ENCODE data around the gene MYB.
"Not testable (repeated sequence)": the region's sequence is repeated elsewhere in the genome, so short reads cannot be mapped to it uniquely, and the experiment has no call there.

The MYB gene

DNA sequence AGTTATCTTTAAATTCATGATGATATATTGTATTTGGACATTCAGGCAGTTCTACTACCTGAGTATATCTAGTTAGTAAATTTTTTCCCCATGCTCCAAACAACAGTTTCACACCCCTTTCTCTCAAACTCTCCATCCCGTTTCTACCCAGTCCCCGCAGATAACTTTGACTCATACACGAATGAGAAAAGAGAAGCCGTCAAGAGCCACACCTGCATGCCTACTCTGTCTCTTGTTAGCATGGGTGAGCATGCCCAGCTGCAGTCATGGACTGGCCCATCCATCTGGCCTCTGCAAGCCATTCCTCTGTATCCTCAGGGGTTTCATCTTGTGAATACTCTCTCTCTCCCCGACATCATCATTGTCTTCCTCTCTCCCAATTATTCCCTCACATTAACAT, 41.5 kb downstream of the MYB start:
- DNase-seq (ENCODE audit: low spot score) = no peak

DNA sequence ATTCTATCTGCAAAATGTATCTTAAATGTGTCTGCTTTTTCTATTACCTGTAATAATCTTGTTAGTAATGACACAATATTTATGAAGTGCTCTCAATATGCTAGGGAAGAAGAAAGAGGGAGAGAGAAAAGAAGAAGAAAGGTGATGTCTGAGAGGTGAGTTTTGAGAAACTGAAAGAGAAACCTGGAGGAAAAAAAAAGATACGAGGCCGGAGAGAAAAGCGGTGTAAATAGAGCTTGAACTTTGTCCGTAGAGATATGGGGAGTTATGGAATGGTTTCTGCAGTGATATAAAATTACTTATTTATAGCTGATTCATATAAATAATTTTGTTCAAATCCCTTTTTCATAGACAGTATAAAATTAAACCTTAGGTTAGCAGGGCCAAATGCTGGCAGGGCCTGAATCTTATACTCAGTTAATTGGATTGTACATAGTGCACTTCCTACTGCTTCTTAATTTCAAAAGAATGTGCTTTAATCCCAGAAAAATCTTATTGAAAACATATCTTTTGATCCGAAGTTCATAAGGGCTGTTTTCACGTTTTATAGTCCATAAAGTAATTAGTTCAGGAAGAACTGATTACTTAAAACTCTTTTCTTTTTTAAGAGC, 43.0 kb downstream of the MYB start:
- DNase-seq (ENCODE audit: low spot score) = no peak

DNA sequence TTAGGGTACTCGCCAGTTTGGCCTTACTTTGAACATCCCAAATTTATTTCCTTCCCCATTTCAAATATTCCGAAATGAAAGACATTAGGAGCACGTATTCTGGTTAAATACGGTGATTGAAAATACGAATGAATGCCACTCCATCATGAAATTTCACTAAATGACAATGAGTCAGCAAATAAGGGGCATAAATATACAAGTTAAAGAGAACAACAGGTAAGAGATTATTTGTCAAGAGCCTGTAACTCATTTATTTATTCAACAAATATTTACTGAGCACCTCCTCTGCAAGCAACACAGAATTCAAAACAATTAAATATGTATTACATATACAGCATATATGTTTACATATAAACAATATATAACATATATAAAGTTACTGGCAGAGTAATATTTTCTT, 44.8 kb downstream of the MYB start:
- no peak for DNase-seq (ENCODE audit: low spot score)

DNA sequence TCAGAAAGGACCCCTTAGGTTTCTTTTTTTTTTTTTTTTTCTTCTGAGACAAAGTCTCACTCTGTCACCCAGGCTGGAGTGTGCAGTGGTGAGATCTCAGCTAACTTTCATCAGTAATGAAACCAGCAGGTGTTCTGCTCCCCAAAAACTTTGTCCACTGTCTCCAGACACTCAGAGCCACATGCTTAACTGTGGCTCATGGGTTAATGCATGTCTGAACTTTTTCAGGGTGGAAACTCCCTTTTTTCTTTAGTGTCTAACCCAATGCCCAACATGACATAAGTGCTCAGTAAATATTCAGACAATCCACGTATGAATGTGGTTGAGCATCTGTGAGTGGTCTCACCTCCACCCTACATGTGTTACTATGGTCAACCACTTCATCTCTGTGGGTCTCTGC, 45.4 kb downstream of the MYB start:
- no peak for DNase-seq (ENCODE audit: low spot score)

DNA sequence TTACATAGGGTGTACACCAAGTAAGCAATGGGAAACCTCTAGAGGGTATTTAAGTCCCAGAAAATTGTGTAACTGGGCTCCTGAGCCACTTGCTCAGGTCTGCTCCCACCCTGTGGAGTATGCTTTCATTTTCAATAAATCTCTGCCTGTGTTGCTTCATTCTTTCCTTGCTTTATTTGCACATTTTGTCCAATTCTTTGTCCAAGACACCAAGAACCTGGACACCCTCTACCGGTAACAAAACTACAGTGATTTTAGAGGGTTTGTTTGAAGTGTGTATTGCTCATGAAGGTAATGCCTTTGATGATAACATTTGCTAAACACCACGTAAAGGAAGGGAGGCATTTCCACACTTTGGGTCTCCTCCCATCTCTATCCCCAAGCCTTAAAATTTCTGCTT, 46.2 kb downstream of the MYB start:
- DNase-seq (ENCODE audit: low spot score) = no peak

DNA sequence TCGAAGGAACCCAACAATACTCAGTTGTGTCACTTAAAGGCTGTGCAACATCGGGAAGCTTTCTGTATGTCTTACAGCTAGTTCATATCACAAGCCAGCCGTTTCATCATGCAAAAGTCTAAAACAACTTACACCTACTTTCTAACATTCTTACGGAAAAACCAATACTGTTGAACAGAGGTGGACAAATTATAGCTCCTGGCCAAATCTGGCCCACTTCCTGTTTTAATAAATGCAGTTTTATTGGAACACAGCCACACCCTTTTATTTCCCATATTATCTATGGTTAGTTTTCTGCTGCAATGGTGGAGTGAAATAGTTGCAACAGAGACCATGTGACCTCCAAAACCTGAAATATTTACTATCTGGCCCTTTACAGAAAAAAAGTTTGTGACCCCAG, 46.6 kb downstream of the MYB start:
- no peak for DNase-seq (ENCODE audit: low spot score)

DNA sequence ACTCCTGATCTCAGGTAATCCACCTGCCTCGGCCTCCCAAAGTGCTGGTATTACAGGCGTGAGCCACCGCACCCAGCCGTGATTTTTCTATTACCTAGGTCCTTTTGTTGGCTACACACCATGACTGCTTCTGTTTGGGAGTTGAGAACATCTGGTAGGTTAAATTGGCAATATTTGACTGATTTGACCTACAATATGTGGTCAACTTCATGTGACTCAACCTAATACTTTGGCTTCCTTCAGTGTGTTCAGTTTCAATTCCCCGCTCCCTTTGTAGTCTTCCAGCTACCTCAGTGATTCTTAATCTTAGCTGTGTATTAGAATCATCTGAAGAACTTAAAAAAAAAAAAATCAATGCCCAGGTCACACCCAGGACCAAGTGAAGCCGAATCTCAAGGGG, 47.4 kb downstream of the MYB start:
- DNase-seq (ENCODE audit: low spot score) = no peak

DNA sequence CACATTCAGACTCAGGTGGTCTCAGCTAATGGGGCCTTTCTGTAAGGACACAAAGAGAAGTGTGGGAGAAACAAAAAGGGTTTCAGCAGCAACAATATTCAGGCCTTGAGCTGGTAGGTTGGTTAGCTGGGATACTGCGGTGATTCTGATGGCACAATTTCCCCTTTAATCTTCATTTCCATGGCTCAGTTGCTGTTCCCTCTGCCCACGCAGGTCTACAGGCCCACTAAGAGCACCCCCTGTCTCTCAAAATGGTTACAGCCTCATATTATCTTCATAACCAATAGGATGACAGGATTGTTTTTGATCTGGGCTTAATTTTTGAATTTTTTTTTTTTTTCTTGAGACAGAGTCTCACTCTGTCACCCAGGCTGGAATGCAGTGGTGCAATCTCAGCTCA, 48.9 kb downstream of the MYB start:
- DNase-seq (ENCODE audit: low spot score) = no peak

DNA sequence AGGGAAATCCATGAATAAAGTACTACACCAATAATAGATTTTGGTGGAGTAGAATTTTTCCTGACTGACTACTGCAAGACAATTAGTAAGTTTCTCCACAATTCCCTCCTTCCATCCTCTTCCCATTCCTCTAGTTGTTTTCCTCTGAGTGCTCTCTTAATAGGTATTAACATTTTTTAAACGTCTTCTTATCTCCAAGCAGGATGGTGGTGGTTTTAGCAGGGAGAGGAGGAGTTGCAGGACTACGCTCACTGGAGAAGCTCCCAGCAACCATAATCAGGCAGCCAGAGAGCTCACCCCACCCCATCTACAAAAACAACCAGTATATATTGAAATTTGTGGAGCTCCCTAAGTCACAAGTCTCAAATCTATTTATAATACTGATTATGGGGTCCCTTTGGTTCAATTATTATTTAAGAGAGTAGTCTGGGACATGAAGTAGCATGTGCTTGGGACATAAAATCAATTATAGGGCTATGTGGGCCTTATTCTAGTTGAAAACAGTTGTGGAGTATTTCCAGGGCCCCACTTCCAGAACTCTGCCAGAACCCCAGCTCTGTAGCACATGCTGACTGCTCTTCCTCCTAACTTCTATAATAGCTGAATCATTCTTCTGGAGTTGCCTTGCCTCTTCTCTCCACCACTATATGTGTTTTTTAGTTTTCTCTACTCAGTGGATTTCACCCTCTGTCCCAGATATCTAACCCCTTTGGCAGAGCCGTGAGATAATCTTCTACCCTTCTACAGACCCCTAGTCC, 49.8 kb downstream of the MYB start:
- DNase-seq (ENCODE audit: low spot score) = no peak

DNA sequence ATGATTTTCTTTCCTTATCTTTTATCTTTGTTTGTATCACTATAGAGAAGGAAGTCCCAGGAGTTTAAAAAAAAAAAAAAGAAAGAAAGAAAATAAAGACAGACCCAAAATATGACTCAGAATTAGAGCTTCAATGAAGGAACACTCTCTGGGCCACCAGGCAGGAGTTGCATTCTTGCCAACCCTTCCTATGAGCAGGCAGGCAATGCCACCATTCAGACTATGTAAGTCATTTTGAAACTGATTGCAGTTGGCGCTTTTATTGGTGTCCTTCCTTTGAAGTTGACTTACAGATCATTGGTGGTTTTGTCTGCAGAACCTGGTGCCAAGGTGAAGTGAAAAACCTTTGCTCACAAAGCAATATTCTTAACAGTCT, 50.3 kb downstream of the MYB start:
- no peak for DNase-seq (ENCODE audit: low spot score)

DNA sequence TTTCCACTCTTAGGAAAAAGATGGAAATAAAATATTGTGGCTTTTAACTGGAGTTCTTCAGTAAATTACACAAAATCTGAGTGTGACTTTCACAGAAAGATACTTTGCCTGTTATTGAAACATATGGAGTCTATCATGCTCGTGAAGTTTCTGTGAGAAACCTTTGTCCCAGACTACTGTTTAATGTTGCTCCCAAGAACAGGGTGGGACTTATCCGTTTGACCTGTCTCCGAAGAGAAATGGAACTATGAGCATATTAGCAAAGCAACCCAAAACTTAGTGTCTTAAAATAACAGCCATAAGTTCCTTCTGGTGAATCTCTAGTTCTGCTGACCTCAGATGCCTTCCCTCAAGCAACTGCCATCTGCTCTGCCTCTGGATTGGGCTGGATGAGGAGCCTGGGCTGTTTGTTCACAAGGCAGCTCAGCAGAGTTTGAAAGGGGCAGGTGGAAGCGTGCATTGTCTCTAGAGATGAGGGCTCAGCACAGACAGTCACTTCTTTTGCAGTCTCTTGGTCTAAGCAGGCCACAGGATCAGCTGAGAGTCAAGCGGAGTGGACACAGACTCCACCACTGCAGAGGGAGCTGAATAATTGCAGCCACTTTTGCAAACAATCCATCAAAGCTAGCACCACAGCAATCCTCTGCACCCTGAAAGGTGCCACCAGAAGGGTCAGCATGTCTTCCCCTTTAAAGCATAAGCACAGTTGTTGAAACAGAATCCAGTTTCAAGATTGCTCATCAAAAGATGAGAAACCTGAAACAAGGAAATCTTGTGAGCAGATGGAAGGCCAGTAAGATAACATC, 52.8 kb downstream of the MYB start:
- DNase-seq (ENCODE audit: low spot score) = no peak

DNA sequence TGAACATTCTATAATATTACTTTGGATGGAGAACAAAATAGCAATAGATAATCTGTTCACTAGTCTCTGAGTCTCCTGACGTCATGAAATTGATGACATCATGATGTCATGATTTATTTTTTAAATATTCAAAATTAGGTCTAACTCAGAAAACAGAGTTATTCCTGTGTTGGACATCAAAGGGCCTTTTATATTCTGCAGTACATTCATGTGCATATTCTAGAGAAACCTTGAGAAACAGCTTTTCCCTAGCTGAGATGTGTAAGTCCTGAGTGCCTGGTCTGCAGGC, 53.3 kb downstream of the MYB start:
- no peak for DNase-seq (ENCODE audit: low spot score)

DNA sequence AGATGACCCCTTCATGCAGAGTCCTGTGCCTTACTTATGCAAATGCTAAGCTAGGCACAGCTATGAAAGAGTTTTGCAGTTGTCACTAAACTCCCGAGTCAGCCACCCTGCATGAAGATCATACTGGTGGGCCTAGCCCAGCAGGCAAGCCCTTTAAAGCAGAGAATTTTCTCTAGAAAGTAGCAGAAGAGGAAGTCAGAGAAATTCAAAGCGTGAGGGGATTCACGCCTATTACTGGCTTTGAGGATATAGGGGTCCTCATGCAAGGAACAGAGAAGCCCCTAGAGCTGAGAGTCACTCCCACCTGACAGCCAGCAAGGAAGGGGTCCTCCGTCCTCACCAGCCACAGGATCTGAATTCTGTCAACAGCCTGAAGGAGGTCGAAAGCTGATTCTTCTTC, 54.6 kb downstream of the MYB start:
- no peak for DNase-seq (ENCODE audit: low spot score)

DNA sequence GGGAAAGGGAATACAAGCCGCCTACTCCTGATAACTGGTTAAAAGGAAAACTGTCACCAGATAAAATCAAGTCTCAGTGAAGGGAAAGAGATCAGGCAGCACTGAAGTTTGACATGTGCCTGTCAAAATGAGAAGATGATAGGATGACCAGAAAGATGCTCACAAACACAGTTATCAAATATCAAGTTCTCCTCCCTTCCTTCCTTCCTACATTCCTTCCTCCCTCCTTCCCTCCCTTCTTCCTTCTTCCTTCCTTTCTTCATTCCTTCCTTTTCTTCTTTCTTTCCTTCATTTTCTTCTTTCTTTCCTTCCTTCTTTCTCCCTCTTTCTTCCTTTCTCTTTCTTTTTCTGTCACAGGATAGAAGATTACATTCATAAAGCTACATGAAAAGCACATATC, 55.2 kb downstream of the MYB start:
- no peak for DNase-seq (ENCODE audit: low spot score)

DNA sequence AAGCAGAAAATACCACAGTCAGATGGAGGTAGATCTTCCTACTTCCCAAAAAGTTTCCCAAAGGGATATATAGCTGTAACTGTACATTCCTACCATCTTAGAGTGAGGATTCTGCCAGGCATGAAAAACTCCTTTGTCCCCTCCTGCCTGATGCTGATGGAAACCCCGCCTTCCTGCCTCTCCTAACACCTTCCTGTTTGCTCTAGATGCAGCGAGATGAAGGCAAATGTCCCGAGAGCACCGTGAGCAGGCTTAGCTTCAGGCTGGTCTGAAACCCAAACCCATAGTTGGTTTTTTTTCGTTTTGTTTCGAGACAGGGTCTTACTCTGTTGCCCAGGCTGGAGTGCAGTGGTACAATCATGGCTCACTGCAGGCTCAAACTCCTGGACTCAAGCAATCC, 55.6 kb downstream of the MYB start:
- DNase-seq (ENCODE audit: low spot score) = no peak

DNA sequence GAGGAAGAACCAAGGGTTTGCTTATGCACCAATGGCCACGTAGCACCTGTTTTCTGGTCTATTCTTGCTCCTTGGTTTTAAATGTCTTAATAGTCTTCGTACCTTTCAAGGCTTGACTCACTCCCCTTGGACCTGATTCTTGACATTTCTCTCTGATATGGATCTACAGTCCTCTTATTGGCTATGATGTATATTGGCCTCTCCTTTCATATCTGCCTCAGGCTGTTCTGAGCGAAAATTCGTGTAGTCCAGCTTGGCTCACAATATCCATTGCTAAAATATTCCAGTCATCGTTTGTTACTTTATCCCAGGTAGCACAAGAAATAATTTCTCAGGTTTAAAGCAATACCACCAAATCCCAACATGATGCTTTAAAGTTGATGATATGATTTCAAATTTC, 59.6 kb downstream of the MYB start:
- DNase-seq (ENCODE audit: low spot score) = no peak

DNA sequence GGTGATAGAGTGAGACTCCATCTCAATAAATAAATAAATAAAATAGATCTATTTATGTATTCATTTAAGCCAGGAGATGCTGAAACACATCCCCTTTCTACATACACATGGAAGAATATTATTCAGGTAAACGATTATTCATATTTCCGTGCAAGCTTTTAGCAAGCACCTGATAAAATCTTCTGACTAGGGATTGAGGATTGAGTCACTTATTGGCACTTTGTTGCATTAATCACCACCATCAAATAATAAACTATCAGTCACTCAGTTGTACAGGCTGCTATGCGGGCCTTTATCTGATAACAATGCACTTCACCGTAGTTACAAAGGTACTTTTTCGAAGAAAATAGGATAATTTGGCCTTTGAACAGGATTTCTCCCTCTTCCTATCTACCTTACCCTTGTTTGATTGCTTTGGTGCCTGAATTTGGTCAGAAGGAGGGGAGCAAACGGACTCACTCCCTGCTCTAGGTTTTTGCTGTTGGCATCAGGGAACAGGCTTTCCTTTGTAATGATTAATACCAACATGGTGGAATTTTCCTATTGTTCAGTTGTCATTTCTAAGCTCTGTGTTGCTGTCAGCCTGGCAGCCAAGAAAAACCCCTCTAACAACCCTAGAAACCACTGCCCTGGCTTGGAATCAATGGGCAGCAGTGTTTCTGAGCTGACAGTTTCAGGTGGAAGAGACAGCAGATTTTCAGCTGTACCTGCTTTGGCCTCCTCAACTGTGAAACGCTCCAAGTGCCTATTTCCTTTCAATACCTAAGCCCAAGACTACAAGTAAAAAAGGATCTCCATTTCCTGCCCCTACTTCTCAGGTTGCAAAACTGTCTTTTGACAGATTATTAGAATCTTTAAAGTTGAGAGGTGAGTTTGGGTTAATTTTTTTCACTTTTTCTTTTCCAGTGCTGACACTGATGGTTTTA, 63.0 kb downstream of the MYB start:
- DNase-seq (ENCODE audit: low spot score) = no peak

DNA sequence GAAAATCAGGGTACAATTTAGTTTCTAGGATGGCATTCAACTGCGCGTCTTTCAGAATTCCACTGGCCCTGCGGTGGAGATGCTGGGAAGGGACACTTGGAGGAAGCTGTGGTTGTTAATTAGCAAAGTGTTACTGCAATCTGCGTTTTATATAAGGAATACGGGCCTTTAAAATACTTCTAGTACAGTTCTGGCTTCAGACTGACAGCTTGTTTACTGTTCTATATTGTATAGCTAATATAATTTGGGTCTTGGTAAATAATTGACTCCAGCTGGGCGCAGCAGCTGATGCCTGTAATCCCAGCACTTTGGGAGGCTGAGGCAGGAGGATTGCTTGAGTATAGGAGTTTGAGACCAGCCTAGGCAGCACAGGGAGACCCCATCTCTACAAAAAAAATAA, 63.7 kb downstream of the MYB start:
- DNase-seq (ENCODE audit: low spot score) = no peak

DNA sequence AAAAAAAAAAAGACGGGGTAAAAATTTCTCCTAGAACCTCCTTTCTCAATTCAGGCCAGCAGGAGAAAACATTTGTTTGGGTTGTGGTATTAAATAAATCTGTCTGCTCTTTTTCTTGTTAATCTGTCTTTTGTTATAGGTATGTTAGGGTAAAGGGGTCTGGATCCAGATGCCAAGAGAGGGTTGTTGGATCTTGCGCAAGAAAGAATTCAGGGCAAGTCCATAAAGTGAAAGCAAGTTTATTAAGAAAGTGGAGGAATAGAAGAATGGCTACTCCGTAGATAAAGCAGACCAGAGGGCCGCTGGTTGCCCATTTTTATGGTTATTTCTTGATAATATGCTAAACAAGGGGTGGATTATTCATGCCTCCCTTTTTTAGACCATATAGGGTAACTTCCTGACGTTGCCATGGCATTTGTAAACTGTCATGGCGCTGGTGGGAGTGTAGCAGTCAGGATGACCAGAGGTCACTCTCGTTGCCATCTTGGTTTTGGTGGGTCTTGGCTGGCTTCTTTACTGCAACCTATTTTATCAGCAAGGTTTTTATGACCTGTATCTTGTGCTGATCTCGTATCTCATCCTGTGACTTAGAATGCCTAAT, 65.4 kb downstream of the MYB start:
- DNase-seq (ENCODE audit: low spot score) = not testable (repeated sequence)

DNA sequence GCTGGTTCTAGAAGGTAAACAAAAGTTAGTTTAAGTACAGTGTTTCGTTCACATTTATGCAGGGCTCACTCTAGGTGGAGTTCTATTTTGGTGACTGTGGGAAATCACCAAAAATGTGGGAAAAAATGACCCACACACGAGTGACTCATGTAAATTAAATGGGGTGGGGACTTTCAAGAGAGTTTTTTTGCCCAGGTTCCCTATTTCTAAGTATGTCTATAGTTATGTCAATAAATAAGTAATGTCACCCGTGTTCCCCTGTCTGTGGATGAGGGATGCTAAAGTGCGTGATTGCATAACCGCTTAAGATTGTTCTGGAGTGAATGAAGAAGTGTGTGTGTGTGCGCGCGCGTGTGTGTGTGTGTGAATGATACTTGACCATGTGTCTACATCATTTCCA, 69.1 kb downstream of the MYB start:
- no peak for DNase-seq (ENCODE audit: low spot score)

DNA sequence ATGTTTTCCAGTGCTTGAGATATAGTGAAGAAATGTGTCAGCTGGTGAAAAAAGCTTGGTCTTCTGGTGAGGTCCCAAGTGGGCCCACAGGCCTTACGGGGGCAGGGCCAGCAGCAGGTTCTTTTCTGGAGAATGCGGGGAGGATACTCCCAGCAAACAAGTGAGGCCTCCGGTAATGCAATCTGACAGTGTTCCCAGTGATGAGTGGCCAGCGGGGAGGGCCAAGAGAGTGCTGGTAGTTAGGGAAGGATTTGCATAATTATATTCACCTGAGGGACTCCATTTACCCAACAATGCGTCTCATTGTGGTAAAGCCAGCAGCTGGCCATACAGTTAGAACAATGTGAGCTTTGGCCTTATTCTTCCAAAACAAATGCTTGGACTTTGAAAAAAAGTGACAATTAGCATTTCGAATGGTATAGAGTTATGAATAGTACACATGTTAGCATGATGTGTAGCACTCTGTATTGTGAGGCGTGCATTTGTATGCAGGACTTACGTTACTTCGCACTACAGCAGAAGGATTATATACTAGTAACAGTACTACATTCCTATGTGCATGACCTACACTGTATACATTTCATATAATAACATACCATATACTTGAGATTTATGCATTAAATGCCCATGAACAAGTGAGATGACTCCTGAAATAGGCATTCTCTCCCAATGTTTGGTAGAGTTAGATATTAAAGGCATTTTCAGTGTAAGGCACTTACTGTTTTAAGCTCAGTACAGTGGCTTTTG, 69.8 kb downstream of the MYB start:
- DNase-seq (ENCODE audit: low spot score) = peak; percentile 67
